GM21619 (cell line): ENCODE data around the gene CXCL16.

Experiments
- ATAC-seq: cut with Tn5 transposase; IDR thresholded peaks from one replicate; pipeline ENCODE4 v1.9.1; 2021; ENCODE audit not compliant: unreplicated experiment

The CXCL16 gene, protein sequence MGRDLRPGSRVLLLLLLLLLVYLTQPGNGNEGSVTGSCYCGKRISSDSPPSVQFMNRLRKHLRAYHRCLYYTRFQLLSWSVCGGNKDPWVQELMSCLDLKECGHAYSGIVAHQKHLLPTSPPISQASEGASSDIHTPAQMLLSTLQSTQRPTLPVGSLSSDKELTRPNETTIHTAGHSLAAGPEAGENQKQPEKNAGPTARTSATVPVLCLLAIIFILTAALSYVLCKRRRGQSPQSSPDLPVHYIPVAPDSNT

DNA sequence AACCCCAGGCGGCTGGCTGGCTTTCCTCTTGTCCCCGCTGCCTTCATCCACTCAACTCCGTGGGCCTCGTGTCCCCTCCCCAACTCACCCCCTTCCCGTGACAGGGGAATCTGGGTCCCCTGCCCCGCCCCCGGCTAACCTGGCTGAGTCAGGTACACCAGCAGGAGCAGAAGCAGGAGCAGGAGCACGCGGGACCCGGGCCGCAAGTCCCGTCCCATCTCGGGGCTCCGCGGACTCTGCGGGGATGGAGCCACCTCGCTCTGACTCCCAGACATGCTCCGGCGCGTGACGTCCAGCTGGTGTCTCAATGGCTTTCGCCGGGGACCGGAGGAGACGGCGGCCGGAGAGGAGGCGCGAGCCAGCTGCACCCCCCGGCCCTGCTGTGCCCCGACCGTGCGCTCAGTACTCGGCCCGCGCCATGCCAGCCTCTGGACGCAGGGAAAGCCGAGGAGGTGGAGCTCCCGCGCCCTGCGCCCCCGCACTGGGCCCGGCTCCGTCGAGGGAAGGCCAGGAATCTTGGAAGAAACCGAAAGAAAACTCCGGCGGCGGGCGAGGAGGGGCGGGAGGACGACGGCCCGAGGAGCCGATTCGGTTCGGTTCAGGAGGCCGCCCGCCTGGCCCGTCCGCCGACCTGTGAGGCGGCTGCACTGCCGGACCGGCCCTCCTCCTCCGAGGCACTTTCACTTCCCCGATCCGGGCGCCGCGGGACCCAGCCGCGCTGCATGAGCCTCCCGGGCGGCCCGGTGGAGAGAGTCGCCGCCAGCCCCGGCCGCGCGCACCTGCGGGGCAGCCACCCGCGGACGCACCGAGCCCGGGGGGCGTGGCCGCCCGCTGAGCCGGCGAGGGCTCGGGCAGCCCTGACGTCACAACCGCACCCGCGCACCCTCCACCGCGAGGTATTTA, at the start of gene CXCL16, which contains the start of gene ZMYND15:
TSS of gene CXCL16 (minus strand) at position 807 of the 903 bp plus-strand sequence. CDS start at position 218, 589 bp downstream.
TSS of gene ZMYND15 (plus strand) at position 712 of the 903 bp plus-strand sequence. CDS start 716 bp downstream, outside the sequence.
- no peak for ATAC-seq

DNA sequence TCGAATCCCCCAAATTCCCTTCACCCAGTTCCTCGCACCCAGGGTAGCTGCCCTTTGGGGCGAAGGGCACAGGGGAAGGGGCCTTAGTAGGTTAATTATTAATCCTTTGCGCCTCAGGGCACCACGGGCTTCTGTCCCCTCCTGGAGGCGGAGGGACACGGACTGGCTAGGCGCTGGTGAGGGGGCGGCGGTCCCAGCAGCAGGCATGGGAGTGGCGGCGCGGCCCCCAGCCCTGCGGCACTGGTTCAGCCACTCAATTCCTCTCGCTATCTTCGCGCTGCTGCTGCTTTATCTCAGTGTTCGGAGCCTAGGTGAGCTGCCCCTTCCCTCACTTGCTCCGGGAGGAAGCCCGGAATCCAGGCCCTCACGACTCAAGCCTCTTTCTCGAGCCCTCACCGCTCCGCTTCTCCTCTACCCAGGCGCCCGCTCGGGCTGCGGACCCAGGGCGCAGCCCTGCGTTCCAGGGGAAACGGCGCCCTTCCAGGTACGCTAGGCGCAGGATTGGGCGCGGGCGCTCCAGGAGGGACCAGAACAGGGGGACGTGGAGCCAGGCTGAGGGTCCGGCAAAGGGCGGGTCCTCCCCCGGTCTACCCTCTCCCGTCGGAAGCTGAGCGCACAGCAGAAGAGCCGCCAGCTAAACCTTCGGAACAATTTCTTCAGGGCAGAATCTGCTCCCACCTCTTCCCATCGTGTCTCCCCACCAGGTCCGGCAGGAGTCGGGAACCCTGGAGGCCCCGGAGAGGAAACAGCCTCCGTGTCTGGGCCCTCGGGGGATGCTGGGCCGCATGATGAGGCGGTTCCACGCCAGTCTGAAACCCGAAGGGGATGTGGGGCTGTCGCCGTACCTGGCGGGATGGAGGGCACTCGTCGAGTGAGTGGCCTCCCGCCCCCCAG, 49.3 kb upstream of the CXCL16 start, which contains the start of gene GLTPD2:
TSS of gene GLTPD2 (plus strand) at position 158 of the 894 bp plus-strand sequence. CDS start at position 206, 48 bp downstream.
- no peak for ATAC-seq

DNA sequence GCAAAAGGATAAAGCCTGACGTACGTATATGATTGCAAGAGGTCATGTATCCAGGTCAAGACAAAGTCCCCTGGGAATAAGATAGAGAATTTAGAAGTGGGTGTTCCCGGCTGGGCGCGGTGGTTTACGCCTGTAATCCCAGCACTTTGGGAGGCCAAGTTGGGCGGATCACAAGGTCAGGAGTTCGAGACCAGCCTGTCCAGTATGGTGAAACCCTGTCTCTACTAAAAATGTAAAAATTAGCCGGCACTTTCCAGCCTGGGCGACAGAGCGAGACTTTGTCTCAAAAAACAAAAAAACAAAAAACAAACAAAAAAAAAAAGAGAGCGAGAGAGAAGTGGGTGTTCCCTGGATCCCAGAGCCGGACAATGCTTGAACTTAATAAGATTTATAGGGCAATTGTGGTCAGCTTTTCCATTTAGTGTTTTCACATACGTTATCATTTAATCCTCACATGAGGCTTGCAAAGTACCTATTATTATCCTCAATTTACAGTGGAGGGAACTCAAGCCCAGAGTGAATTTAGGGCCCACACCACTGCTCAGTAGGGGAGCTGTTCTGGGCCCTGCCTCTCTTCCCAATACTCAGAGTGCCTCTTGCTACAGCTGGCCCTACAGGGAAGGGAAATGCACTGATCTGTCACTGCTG, 48.6 kb upstream of the CXCL16 start:
- ATAC-seq = no peak

DNA sequence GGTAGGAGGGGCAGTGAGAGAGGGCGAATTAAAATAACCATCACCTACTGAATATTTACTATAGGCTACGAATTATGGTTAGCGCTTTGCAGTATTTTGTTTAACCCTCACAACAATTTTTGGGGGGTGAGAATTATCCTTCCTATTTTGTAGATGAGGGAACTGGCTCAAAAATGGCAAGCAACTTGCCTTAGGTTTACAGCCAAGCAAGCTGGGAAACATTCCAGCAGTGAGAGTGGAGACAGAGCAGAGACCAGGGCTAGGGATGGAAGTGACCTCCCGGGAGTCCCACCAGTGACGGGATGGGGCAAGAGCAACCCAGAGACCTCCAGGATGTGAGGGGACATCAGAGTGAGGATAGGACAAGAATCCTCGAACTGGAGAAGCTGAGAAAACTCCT, 46.8 kb upstream of the CXCL16 start:
- ATAC-seq = no peak

DNA sequence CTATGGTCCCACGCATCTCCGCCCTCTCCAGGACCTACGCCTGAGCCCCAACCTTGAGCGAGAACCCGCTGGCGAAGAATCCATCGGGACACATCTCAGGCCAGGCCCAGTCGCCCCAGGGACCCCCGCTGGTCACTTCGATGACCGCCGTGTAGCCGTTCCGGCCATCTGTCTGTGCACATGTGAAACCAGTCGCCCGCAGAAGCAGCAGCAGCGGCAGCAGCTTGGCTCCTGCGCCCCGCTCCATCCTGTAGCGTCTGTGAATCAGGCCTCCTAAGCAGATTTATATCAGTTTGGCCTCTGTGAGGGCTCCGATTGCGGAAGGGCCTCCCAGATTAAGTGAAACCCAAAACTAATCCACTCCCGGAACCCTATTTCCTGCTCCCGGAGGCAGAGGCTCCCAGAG, 46.4 kb upstream of the CXCL16 start, which contains the start of gene VMO1:
TSS of gene VMO1 (minus strand) at position 259 of the 406 bp plus-strand sequence. CDS start at position 247, 12 bp downstream.
- ATAC-seq = no peak

DNA sequence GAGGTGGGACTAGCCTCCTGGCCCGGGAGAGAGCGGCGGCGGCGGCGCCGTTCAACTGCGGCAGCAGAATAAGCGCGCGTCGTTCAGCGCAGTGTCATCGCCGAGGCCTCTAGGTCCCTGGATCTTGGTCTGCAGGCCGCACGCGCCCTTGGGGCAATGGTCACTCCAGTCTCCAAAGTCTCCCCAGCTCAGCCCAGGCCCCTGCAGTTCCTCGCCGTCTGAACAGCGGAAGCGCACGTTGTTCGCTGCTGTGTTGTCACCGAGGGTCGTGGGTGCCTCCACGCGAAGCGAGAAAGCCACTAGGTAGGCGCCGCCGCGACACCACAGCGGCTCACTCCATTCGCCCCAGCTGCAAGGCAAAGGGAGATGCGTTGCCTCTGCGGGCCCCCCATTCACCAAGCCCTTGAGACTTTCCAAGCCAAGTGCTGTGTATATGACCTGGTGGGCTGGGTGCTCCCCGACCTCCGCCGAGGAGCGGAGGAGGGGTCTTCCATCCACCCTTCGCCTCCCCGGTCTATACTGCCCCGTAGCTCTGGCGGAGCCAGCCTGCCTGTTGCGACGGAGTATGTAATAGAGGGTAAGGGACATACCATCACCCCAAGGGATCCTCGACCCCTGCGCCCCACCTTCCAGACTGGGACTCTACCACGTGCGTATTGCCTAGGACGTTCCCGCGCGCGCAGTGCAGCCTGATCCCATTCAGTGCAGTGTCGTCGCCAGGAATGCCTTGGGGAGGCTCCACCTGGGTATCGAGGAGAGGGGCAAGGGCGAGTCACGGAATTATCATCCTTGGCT, 45.8 kb upstream of the CXCL16 start:
- ATAC-seq = no peak

DNA sequence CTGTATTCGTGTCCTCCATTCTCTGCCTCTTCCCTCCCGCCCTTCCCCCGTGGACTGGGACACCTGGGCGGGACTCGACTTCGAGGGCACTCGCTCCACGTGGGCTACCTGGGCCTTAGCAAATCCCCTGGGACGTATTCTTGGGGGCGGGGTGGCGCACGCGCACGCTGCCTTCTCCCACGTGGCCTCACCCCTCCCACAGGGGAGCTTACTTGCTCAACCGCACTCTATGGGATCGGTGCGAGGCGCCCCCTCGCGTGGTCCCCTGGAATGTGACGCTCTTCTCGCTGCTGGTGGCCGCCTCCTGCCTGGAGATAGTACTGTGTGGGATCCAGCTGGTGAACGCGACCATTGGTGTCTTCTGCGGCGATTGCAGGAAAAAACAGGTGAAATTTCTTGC, 42.9 kb upstream of the CXCL16 start:
- ATAC-seq = no peak

DNA sequence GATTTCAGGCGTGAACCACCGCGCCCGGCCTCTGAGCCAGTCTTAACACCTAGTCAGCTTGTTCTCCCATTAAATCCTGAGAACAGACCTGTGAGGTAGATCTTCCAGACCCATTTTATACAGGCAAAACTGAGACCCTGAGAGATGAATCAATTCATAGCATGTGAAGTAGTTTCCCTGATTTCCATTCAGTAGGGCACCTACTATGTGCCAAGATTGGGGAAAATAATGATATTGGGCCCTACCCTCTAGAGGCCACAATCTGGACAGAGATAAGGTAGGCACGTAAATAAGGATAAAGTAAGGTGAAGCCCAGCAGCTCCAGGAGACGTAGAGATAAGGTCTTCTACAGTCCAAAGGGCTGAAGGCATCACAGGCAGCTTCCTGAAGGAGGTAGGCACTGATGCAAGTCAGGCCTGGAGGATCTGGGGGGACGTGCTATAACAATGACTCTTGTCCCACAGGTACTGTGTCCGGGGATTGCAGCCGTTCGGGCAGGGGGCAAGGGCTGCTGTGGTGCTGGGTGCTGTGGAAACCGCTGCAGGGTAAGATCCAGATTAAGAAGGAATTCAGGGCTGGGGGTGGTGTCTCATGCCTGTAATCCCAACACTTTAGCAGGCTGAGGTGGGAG, 40.7 kb upstream of the CXCL16 start:
- ATAC-seq = no peak

DNA sequence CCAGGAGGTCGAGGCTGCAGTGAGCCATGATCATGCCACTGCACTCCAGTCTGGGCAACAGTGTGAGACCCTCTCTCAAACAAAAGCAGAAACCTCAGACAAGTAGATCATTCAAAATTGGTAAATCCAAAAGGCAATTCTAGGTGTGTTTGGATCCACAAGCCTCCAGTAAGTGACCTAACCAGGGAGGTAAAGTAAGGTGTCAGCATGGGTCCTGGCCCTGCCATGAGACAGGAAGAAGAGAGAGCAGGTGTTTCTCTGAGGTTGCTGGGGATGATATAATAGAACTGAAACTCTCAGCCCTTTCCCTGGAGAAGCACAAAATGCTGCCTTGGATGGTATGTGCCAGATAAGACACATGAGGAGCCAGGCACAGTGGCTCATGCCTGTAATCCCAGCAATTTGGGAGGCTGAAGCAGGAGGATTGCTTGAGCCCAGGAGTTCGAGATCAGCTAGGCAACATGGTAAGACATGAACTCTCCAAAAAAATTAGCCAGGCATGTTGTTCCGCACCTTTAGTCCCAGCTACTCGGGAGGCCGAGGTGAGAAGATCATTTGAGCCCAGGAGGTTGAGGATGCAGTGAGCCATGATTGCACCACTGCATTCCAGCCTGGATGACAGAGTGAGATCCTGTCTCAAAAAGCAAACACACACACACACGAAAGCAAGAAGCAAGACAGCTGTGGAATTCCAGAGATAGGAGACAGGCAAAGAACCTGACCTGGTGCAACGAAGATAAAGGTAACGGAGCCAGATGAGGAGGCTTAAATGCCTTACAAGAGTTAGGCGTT, 38.4 kb upstream of the CXCL16 start:
- no peak for ATAC-seq

DNA sequence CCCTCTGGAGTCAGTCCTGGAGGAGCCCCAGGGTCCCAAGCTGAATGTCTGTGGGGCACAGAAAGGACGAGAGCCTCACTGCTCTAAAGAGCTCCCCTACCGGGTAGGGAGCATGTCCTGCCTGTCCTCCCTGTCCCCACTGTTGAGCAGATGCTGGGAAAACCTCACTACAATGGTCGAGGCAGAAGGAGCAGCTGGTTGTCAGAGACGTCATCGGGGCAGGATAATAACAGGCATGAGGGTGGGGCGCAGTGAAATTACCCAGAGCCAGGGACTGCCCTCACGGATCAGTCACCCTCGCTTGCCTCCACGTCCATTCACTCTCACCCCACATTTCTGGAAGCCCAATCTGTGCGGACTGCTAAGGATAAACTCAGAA, 32.5 kb upstream of the CXCL16 start:
- no peak for ATAC-seq

DNA sequence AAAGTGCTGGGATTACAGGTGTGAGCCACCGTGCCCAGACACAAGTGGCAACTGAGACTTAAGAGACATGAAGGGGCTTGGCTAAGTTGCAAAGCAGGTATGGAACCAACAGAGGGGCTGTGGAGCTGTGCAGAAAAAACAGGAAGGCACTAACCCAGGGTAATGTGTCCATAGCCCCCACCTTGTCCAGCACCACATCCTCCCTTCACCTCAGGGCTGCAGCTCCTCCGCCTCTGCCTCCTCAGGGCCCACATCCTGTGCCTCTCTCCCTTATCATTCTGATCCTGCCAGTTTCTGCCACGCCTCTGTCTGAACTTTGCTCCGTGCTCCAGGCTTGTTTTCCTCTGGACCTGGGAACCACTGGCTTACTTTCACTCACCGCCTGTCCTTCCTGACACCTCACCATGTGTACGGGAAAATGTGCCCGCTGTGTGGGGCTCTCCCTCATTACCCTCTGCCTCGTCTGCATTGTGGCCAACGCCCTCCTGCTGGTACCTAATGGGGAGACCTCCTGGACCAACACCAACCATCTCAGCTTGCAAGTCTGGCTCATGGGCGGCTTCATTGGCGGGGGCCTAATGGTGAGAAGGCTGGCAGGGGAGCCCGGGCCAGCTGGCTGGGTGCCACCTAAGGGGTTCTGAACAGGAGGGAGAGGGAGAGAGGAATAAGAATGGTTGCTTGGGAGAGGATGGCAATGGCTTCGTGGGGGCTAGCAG, 31.9 kb upstream of the CXCL16 start, which contains the start of gene TM4SF5:
TSS of gene TM4SF5 (plus strand) at position 368 of the 716 bp plus-strand sequence. CDS start at position 405, 37 bp downstream.
- ATAC-seq = no peak

DNA sequence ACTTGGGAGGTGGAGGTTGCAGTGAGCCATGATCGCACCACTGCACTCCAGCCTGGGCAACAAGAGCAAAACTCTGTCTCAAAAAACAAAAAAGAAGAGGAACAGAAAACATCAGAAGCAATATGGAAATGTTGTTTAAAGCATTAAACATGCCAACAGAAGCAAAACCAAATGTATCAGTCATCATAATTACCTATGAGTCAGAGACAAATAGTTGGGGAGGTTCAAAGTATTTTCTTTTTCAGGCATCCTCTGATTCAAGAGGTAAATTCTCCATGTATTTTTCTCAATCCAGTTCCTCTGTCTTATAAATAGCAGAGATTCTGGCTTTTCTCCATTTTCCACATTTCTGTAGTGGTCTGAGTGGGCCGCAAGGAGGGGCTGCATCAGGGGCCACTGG, 29.9 kb upstream of the CXCL16 start:
- no peak for ATAC-seq

DNA sequence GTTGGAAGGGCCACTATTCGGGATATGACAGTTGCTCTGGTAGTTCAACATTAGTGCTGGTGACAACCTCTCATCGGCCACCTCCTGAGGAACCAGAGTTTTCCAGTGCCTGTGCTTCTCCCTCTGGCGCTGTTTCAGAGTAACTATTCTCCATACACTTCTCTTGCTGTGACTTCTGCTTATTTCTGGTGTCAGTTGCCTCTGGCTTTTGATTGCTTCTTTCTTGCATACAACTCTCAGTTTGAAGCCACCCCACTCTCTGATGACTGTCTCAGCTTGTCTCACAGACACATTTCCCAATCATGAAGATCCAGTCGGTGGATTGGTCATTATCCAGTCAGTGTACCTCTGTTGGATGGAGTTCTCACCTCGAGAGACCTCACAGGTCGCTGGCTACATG, 28.6 kb upstream of the CXCL16 start:
- no peak for ATAC-seq

DNA sequence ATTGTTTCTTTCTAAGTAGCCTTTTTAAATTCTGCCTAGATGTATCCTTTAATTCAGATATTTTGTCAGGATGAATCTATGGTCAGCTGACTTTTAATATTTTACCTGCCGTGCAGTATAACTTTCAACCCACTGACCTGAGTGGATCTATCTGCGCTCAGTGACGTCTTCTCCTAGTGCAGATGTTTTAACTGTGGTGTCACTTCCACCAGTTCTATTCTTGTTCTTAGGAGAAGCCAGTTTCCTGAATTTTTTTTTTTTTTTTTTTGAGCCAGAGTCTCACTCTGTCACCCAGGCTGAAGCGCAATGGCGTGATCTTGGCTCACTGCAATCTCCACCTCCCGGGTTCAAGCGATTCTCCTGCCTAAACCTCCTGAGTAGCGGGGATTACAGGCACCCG, 27.0 kb upstream of the CXCL16 start:
- ATAC-seq = no peak

DNA sequence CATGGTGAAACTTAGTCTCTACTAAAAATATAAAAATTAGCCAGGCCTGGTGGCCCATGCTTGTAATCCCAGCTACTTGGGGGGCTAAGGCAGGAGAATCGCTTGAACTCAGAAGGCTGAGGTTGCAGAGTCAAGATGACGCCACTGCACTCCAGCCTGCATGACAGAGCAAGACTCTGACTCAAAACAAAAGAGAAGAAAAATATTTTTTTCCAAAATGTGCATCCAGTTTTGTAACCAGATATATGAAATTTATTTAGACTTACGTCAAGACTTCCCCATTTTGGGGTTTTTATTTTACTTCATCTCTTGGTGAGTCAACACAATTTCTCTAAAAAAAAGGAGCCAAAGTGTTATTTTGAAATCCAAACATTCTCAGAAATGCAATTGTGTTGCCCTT, 26.5 kb upstream of the CXCL16 start:
- no peak for ATAC-seq

DNA sequence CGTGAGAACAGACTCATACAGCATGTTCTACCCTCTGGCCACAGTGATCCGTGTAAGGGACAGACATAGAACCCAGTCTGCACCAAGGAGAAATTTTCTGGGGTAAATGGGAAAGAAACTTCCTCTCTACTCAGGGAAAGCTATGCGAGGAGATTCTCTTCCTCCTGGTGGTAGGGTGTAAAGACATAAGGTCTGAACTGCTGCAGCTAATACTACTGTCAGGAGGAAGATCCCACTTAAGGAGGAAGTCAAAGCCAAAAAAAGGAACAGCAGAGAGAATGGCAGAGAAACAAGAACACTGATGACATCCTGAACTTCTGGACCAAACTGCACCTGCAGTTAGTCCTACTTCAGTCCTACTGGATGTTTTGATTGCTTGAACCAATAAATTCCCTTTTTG, 24.9 kb upstream of the CXCL16 start:
- ATAC-seq = no peak

DNA sequence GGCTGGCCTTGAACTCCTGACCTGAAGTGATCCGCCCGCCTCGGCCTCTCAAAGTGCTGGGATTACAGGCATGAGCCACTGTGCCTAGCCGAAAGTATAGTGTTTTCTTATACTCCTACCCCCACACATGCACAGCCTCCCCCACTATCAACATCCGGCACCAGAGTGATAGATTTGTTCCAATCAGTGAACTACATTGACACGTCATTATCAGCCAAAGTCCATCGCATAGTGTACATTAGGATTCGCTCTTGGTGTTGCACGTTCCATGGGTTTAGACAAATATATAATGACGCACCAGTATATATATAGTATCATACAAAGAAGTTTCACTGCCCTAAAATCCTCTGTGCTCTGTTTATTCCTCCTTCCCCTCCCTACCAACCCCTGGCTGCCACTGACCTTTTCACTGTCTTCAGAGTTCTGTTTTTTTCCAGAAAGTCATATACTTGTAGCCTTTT, 20.1 kb upstream of the CXCL16 start:
- ATAC-seq = no peak
